ENCODE results near the gene BMI1. TPM values are rescaled to one million over a fixed set of nuclear protein-coding genes. Genes with fewer than 3 reads are reported as not detected.

The BMI1 gene
- total RNA-seq, 1 donor from 2014 or later, result 44.1 TPM

DNA sequence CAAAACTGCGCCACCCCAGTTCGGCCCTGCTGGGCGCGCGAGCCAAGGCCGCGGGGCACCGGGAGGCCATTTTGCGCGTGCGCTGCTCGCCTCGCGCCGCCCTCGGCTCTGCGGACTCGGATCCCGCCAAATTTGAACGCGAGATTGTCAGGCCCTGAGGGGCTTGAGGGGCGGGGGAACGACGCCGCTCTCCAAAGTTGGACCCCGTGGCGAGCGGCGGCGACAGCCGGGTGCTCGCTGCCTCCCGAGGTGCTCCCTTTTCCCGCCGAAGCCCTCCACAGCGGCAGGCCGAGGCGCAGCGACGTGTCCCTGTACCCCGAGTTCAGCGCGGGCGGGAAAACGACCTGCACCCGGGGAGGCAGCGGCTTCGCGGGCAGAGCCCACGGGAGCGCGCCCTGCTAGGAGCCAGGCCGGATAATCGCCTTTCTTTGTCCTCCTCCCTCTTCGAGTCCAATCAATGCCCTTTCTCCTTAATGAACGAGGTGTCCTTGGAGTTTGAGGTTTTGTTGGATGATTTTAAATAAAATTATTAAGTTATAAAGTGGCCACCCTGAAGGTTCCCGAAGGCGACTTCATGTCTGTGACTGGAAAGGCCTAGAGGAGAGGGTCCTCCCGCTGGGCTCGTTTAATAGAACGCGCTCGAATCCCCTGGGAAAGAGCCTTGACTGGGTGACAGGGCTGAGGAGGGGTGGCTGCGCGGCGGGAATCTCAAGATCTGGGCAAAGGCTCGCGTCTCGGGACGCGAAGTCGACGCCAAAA lies 13.7 kb downstream of the BMI1 start:
- intact Hi-C loops (cut with DNase I), result no loop called here
- DNase-seq (ENCODE audit: low spot score), result no peak

DNA sequence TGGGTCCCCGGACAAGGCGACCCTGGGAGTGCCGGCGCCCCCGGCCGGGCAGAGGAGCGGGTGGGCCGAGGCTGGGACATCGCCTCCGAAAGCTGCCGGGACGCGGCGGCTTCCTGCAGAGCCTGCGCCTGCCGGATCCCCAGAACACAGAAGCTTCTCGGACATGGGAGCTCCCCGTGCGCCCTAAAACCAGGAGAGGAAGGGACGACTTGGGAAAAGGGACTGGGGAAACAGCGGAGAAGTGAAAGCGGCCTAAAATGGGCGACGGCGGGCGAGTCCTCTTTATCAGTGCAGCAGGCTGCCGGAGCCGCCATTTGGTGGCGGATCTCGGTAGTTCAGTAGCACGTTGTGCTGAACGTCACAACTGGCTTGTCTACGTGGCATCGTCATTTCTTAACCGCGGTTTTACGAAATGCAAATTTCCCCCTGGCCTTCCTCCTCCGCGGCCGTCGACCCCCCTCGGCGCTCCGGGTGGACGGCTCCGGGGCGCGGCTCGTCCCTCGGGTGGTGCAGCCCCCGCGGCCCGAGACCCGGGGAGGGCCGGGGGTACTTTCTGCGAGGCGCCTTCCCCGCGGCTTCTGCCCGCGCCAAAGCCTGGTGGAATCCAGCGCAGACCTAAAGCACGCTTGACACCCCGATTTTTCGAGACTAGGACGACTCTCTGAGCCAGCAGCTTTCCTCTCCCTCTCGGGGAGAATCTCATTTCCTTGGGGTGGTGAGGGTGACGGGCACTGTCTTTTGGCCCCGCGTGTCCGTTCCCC lies 14.5 kb downstream of the BMI1 start:
- DNase-seq (ENCODE audit: low spot score), result peak; percentile 78

GRCh38 chr10:22338185-22338900 lies 17.4 kb downstream of the BMI1 start:
- intact Hi-C loops (cut with DNase I), result no loop called here
- no peak for DNase-seq (ENCODE audit: low spot score)

More for the DNA sequence above, 14.5 kb downstream of the BMI1 start:
- intact Hi-C loops (cut with DNase I), result no loop called here

DNA sequence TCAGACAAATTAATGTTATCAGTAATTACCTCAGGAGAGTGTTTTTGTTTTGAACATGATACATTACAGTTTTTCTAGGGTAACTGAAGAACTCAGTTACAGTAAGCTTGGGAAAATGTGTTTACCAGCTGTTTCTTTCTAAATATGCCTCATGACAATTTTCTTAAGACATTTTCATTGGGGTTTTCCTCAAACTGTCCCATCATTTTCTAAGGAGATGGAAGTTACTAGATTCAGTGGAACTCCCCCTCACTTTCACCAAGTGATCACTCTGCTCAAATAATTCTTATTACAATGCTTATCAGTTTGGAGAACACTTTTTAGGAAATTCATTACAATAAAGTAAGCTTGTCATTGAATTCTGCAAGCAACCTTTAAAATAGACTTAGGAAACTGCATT lies 18.0 kb downstream of the BMI1 start:
- intact Hi-C loops (cut with DNase I), result no loop called here

GRCh38 chr10:22339761-22340328 lies 18.9 kb downstream of the BMI1 start:
- intact Hi-C loops (cut with DNase I), result loop anchor here (2.0 to 5.0 kb wide), 4 partner anchors 15 to 338 kb away; partner anchors contain the start of gene DNAJC1
- DNase-seq (ENCODE audit: low spot score), result no peak

More for the DNA sequence above, 18.0 kb downstream of the BMI1 start:
- DNase-seq (ENCODE audit: low spot score), result no peak

DNA sequence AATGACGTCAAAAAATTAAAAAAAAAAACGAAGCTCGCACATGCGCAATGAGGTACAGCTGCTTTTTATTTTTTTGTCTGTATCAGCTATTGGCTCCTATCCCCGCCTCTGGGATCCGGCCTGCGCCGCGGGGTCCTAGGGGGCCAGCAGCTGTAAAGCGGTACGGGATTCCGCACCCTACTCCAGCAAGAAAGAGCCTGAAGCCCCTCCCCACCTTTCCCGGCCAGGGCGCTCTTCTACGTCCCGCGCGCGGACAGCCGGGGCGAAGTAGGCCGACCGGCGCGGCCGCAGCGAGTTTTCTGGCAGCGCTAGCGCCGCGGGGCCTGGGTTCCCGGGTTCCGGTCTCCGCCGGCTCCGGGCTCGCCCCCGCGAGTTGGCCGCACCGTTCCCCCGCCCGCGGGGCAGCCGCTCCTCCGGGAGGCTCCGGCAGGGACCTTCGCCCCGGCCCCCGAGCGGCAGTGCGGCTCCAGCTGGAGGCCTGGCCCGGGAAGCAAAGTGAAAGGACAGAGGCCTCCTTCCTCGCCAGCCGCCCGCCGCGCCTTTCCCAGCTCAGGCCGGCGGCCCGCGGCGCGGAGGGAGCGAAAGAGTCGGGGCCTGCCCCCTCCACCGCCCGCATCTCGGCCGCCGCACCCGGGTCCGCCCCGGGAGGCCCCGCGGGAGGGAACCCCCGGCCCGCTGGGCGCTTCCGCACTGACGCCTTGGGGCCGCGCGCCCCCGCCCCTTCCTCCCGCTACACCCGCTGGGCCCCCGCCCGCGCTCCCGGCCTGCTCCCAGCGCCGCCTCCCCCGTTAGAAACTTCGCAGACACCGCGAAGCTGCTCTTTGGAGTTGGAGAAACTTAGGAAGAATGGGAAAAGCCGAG lies 19.7 kb downstream of the BMI1 start:
- intact Hi-C loops (cut with DNase I), result loop anchor here (2.0 to 5.0 kb wide), 4 partner anchors 16 to 338 kb away; partner anchors contain the start of gene DNAJC1
- DNase-seq (ENCODE audit: low spot score), result peak; percentile 87

DNA sequence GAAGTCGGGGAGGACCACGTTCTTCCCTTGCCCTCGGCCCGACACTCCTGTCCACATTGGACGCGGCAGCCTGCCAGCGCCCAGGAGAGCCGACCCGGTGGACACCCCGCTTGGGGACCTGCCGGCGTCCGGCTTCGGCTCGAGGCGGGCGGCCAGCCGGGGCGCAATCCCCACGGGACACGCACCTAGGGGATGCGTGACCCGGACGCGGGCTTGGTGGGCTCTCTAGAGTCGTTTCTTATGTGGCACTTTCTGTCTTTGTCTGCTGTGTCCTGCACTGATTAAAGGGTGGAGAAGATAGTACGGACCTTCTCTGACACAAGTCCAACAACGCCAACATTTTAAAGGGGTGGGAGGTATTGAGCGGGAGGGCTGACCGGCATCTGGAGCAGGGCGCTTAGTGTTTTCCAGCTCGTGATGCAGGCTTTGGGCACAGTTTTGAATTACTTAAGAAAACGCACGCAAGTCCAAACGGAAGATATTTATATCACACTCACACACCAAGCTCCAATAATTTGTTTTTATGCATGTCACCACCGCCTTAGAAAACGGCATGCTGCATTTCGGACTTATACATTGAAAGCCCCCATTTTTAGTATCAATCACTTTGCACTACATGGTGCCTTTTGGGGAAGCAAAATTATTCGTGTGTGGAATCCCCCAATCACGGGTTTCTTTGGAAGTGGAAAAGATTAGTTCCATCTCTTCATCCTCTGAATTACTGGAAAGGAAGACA lies 20.5 kb downstream of the BMI1 start:
- intact Hi-C loops (cut with DNase I), result loop anchor here (2.0 to 5.0 kb wide), 4 partner anchors 17 to 339 kb away; partner anchors contain the start of gene DNAJC1
- no peak for DNase-seq (ENCODE audit: low spot score)

DNA sequence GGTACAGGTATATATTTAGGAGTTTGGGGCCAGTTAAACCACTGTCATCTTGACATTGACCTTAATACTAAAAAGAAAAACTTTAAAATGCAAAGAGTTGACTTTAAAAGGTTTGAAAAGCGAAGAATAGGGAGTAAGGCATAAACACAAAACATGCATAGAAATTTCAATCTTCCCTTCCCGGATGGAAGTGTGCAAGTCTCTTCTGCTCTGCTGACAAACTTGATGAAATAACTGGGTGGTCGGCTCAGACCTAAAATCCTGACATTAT lies 21.0 kb downstream of the BMI1 start:
- intact Hi-C loops (cut with DNase I), result loop anchor here (2.0 to 5.0 kb wide), 4 partner anchors 17 to 340 kb away; partner anchors contain the start of gene DNAJC1
- DNase-seq (ENCODE audit: low spot score), result no peak

DNA sequence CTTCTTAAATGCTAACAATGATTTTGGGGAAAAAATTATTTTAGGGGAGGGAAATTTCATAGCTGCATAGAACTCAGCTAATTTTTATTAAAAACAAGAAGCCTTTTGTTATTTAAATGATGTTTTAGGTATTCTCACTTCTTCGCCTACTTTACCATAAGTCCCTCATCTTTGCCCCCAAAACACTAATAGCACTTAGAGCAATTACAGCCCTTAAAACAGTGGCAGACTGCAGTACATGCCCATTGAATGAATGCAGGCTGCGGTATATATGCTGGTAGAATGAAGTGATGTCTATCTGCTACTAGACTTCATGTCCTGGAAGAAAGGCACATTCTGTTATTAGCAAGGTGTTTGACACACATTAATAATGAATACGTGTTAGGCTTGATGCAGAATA lies 21.5 kb downstream of the BMI1 start:
- intact Hi-C loops (cut with DNase I), result loop anchor here (5.0 kb wide), 2 partner anchors 90 to 340 kb away; partner anchors contain the start of gene DNAJC1
- no peak for DNase-seq (ENCODE audit: low spot score)

GRCh38 chr10:22343731-22344130 lies 22.8 kb downstream of the BMI1 start:
- no peak for DNase-seq (ENCODE audit: low spot score)
- intact Hi-C loops (cut with DNase I), result loop anchor here (5.0 kb wide), 2 partner anchors 91 to 341 kb away; partner anchors contain the start of gene DNAJC1

DNA sequence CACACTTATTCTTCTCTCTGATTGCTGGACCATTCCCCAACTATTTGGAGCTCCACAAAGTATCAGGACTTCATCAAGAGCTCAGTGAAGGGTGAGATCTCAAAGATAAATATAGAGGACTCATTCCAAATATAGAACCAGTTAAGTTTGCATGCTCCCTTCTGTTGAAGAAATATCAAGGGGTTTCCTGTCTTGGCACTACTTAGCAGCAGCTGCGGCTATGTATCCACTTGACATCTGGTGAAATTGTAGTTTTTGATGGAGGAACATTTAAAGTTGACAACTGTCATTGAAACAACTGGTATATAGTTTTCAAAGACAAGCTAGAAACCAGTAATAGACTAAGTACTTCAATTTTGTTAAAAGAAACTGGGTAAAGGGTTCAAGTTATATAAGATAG lies 23.4 kb downstream of the BMI1 start:
- intact Hi-C loops (cut with DNase I), result loop anchor here (5.0 kb wide), 2 partner anchors 92 to 342 kb away; partner anchors contain the start of gene DNAJC1

GRCh38 chr10:22344781-22345300 lies 23.9 kb downstream of the BMI1 start:
- intact Hi-C loops (cut with DNase I), result loop anchor here (5.0 kb wide), 3 partner anchors 82 to 343 kb away; partner anchors contain the start of gene DNAJC1
- DNase-seq (ENCODE audit: low spot score), result no peak

More for the DNA sequence above, 23.4 kb downstream of the BMI1 start:
- DNase-seq (ENCODE audit: low spot score), result no peak

GRCh38 chr10:22345301-22346095 lies 24.6 kb downstream of the BMI1 start, which contains the start of gene SPAG6:
TSS of gene SPAG6 (plus strand) at chr10:22345496. CDS start at chr10:22345612, 116 bp downstream.
- intact Hi-C loops (cut with DNase I), result loop anchor here (5.0 kb wide), 1 partner anchor 82 kb away; no protein-coding TSS in a partner anchor
- DNase-seq (ENCODE audit: low spot score), result peak; percentile 87

DNA sequence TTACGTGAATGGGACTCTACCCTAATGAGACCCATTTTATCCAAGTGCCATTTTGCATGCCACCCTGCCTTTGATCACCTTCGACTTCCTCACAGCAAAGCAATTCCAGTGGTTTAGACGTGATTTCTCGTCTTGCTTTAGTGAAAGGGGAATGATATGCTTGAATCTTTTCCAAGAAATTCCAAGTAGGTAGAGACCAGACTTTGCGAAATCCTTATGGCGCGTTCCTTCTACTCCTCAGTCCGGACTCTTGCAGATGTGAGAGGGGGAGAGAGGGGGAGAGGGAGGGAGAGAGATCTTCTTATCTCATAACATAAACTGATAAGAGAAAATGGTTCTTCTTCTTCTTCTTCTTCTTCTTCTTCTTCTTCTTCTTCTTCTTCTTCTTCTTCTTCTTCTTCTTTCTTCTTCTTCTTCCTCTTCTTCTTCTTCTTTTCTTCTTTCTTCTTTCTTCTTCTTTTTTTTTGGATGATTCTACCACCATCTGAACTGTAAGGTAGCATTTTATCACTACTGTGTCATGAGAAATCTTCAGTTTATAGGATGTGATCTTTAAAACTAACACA lies 25.3 kb downstream of the BMI1 start:
- DNase-seq (ENCODE audit: low spot score), result no peak
- intact Hi-C loops (cut with DNase I), result loop anchor here (5.0 kb wide), 1 partner anchor 81 kb away; no protein-coding TSS in a partner anchor

DNA sequence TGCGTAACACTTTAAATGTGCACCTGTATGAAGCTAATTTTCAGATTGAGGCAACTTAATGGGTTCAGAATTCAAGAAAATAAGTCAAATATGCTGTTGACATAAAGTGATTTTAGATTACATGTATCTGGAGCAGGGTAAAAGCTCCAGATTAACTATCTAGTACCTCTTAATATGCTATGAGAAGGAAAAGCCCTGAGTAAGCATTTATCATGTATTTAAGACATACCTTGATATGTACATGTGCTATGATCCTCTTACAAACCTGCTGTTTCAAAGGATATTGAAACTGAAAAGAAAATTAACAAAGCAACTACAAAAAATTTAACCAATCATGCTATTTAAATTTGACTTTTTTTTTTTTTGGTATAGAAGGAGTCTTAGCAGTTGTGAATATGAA lies 28.9 kb downstream of the BMI1 start:
- intact Hi-C loops (cut with DNase I), result loop anchor here (5.0 kb wide), 1 partner anchor 78 kb away; no protein-coding TSS in a partner anchor
- no peak for DNase-seq (ENCODE audit: low spot score)

GRCh38 chr10:22351131-22351703 lies 30.3 kb downstream of the BMI1 start:
- DNase-seq (ENCODE audit: low spot score), result no peak
- intact Hi-C loops (cut with DNase I), result no loop called here

Measured in cardiac septum (tissue), 1 donor.